Thyroid gland (tissue), 4 donors: ENCODE data around the gene PPP1R9A.

Experiments used
- POLR2A ChIP-seq, 2 donors: fragments of 450-650 bp; IDR thresholded peaks; one replicate each; pipeline ENCODE4 v1.6.1; 2017; ENCODE audit warnings: antibody characterized with exemption in 2 of 2, mild to moderate bottlenecking in 2 of 2, moderate library complexity in 1 of 2
- TF ChIP-seq, protein P1 (sequence below), 6 experiments: fragments of 200-600 bp in 3 of 6; fragments of 450-650 bp in 3 of 6; sonication (generic) in 3 of 6; IDR thresholded peaks; one replicate each; pipeline ENCODE4 v1.5.1; 2016 to 2019; ENCODE audit warnings: antibody characterized with exemption in 6 of 6, mild to moderate bottlenecking in 2 of 6, inconsistent platforms in 1 of 6, moderate library complexity in 1 of 6

DNA sequence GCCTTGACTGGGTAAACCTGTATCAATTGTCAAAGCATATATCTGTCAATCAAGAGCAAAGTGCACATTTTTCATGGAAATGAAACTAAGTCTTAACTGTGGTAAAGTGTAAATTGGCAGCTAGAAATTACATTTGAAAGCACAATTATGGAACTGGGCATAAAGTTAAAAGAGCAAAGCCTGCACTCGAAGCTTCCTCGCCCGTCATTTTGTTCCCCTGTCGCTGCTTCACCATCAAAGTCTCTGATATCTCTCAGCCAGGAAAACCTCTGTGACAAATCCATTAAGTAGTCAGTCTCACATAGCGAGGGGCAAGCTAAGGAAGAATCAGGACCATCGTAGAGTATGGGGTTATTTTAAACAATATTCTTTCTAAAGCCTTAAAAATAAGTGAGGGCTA is 389.1 kb downstream of the PPP1R9A start:
- TF ChIP-seq, protein P1, sequence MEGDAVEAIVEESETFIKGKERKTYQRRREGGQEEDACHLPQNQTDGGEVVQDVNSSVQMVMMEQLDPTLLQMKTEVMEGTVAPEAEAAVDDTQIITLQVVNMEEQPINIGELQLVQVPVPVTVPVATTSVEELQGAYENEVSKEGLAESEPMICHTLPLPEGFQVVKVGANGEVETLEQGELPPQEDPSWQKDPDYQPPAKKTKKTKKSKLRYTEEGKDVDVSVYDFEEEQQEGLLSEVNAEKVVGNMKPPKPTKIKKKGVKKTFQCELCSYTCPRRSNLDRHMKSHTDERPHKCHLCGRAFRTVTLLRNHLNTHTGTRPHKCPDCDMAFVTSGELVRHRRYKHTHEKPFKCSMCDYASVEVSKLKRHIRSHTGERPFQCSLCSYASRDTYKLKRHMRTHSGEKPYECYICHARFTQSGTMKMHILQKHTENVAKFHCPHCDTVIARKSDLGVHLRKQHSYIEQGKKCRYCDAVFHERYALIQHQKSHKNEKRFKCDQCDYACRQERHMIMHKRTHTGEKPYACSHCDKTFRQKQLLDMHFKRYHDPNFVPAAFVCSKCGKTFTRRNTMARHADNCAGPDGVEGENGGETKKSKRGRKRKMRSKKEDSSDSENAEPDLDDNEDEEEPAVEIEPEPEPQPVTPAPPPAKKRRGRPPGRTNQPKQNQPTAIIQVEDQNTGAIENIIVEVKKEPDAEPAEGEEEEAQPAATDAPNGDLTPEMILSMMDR (IDR thresholded peaks at IDR 0.05), result no peak
- no peak for TF ChIP-seq POLR2A (IDR thresholded peaks at IDR 0.05)
